Measurements from ENCODE around the gene CHRND. TPM values are rescaled to one million over a fixed set of nuclear protein-coding genes. Genes with fewer than 3 reads are reported as not detected.
A peak's percentile ranks its signal among the peaks of the same experiment; 100 is the strongest.

Gene CHRND
- total and polyA plus RNA-seq, 2 experiments from 2014 or later, result 0.10 to 0.11 TPM

DNA sequence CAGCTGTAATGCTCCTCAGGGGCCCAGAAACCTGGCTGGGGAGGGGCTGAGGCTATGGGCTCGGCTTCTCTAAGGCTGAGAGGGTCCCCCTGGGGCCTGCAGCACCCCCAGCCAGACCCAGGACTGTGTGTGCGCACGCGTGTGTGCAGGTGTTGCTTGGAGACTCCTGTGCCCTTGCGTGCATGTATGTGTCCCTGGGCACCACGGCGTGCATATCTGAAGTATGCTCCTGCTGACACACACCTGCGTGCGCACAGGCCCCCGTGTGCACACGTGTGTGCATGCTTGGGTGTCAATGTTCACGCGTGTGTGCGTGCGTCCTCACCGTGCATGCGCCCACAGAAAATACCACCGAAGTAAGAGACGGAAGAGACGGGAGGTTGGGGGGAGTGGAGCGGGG, 23.4 kb upstream of the CHRND start:
- no peaks in the 10 kb centered on the region for H3K9me3 Mint-ChIP-seq
- Histone ChIP-seq H3K4me1 (ENCODE audit: insufficient read depth) (peaks cover 21% of the 10 kb centered on the region; the same call in 1 of the 2 replicates), H4K20me1 (replicated peaks; ENCODE audit: insufficient read depth) (no peaks in the 10 kb centered on the region), H3F3A (replicated peaks; ENCODE audit: low read depth) (no peaks in the 10 kb centered on the region; the same call in 1 of the 2 replicates), H3K9me2 (ENCODE audit: insufficient read depth) (no peaks in the 10 kb centered on the region), H3K4me2 (peak overlapping the region; percentile 93), H3K36me3 (ENCODE audit: insufficient read depth) (no peaks in the 10 kb centered on the region), H3K79me2 (replicated peaks; ENCODE audit: insufficient read depth) (no peaks in the 10 kb centered on the region), H3K4me3 (peak overlapping the region; percentile 72), H3K27me3 (ENCODE audit: insufficient read depth) (peaks cover 46% of the 10 kb centered on the region), H3K27ac (ENCODE audit: low read depth) (no peak overlapping the region), H2AFZ (no peak overlapping the region)
- TF ChIP-seq CTCF (conservative IDR thresholded peaks at IDR 0.05; ENCODE audit: low read depth in 2 of 2), result no peak
- no peak for TF ChIP-seq JUNB (IDR thresholded peaks at IDR 0.05; ENCODE audit: unreplicated experiment)
- no peak for TF ChIP-seq ZNF114 (CRISPR knock-in tag; IDR thresholded peaks at IDR 0.05)
- TF ChIP-seq EZH2 (IDR thresholded peaks at IDR 0.05; ENCODE audit: low read depth, unreplicated experiment), result no peak
- TF ChIP-seq NANOG (IDR thresholded peaks at IDR 0.05; ENCODE audit: borderline replicate concordance), result no peak
- no peak for TF ChIP-seq ZNF331 (CRISPR knock-in tag; IDR thresholded peaks at IDR 0.05; ENCODE audit: low read depth)
- TF ChIP-seq CREB1 (CRISPR knock-in tag; IDR thresholded peaks at IDR 0.05; ENCODE audit: low read depth), result no peak
- TF ChIP-seq POLR2AphosphoS5 (IDR thresholded peaks at IDR 0.05; ENCODE audit: low read depth), result no peak
- TF ChIP-seq, protein P1, sequence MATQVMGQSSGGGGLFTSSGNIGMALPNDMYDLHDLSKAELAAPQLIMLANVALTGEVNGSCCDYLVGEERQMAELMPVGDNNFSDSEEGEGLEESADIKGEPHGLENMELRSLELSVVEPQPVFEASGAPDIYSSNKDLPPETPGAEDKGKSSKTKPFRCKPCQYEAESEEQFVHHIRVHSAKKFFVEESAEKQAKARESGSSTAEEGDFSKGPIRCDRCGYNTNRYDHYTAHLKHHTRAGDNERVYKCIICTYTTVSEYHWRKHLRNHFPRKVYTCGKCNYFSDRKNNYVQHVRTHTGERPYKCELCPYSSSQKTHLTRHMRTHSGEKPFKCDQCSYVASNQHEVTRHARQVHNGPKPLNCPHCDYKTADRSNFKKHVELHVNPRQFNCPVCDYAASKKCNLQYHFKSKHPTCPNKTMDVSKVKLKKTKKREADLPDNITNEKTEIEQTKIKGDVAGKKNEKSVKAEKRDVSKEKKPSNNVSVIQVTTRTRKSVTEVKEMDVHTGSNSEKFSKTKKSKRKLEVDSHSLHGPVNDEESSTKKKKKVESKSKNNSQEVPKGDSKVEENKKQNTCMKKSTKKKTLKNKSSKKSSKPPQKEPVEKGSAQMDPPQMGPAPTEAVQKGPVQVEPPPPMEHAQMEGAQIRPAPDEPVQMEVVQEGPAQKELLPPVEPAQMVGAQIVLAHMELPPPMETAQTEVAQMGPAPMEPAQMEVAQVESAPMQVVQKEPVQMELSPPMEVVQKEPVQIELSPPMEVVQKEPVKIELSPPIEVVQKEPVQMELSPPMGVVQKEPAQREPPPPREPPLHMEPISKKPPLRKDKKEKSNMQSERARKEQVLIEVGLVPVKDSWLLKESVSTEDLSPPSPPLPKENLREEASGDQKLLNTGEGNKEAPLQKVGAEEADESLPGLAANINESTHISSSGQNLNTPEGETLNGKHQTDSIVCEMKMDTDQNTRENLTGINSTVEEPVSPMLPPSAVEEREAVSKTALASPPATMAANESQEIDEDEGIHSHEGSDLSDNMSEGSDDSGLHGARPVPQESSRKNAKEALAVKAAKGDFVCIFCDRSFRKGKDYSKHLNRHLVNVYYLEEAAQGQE (IDR thresholded peaks at IDR 0.05; ENCODE audit: unreplicated experiment), result no peak
- no peak for TF ChIP-seq EZH2phosphoT487 (IDR thresholded peaks at IDR 0.05; ENCODE audit: unreplicated experiment)
- ATAC-seq, result peak; percentile 20
- H3K36me3 Mint-ChIP-seq (ENCODE audit: low read depth), result no peaks in the 10 kb centered on the region
- peak overlapping the region; percentile 81 for H3K4me3 Mint-ChIP-seq
- H3K27ac Mint-ChIP-seq, result no peak overlapping the region
- peaks cover 30% of the 10 kb centered on the region for H3K4me1 Mint-ChIP-seq
- peaks cover 63% of the 10 kb centered on the region for H3K27me3 Mint-ChIP-seq (ENCODE audit: insufficient read depth, low read depth, poor library complexity)
- DNase-seq (ENCODE audit: low spot score), result peak; percentile 46

Data from GM23338 (cell line).